Tibial nerve (tissue), 3 donors: ENCODE data around the gene CDS2.

ENCODE experiments used
- CTCF ChIP-seq, 5 experiments: fragments of 200-600 bp in 3 of 5; fragments of 450-650 bp in 2 of 5; sonication (generic) in 3 of 5; IDR thresholded peaks; one replicate each; pipeline ENCODE4 v1.5.1; 2016 to 2019; ENCODE audit warnings: antibody characterized with exemption in 5 of 5, mild to moderate bottlenecking in 3 of 5, moderate library complexity in 2 of 5
- POLR2A ChIP-seq, 2 donors: fragments of 450-650 bp; IDR thresholded peaks; one replicate each; pipeline ENCODE4 v1.6.1; 2017; ENCODE audit warnings: antibody characterized with exemption in 2 of 2, mild to moderate bottlenecking in 2 of 2, moderate library complexity in 2 of 2

- TF ChIP-seq CTCF (IDR thresholded peaks at IDR 0.05) (no peak), POLR2A (IDR thresholded peaks at IDR 0.05) (no peak)
Measured at GRCh38 chr20:5170341-5170740, 43.5 kb downstream of the CDS2 start.
